Fibroblast of lung (primary cell): ENCODE results near the gene NPFFR1. TPM values are rescaled to one million over a fixed set of nuclear protein-coding genes. Genes with fewer than 3 reads are reported as not detected.

ENCODE experiments used
- DNase-seq, 2 donors: peaks; one replicate each; pipeline versions ENCODE4 v3.0.0 to v3.0.0-alpha.2; 2010; ENCODE audit warnings: low read depth in 2 of 2
- H2AFZ ChIP-seq: 2 replicates; pipeline ENCODE4 v1.5.1; 2012; ENCODE audit warnings: low read length, control low read depth, inconsistent platforms
- H3K27ac ChIP-seq: 2 replicates; pipeline ENCODE4 v1.5.1; 2011; ENCODE audit warnings: low read length, control low read depth; ENCODE audit not compliant: insufficient read depth
- H3K27me3 ChIP-seq: 2 replicates; pipeline ENCODE4 v1.5.1; 2011; ENCODE audit warnings: mild to moderate bottlenecking, low read length; ENCODE audit not compliant: control insufficient read depth, insufficient read depth
- H3K36me3 ChIP-seq: 2 replicates; pipeline ENCODE4 v1.5.1; 2011; ENCODE audit warnings: low read length; ENCODE audit not compliant: control insufficient read depth, insufficient read depth
- H3K4me1 ChIP-seq: 2 replicates; pipeline ENCODE4 v1.5.1; 2011; ENCODE audit warnings: low read length; ENCODE audit not compliant: control insufficient read depth, insufficient read depth; ENCODE audit errors: extremely low read depth
- H3K4me2 ChIP-seq: 2 replicates; pipeline ENCODE4 v1.5.1; 2011; ENCODE audit warnings: low read length, control low read depth; ENCODE audit not compliant: insufficient read depth; ENCODE audit errors: extremely low read depth
- H3K4me3 ChIP-seq, 4 experiments: fragments of 200-600 bp in 1 of 4; sonication (generic) in 1 of 4; replicated peaks in 1 of 4; 2 replicates each; pipeline ENCODE4 v1.5.1; 2011 to 2016; ENCODE audit warnings: low read length in 4 of 4, low read depth in 3 of 4, mild to moderate bottlenecking in 3 of 4, control low read depth in 2 of 4, inconsistent platforms in 1 of 4, mixed read lengths in 1 of 4; ENCODE audit not compliant: insufficient read depth in 1 of 4; ENCODE audit errors: control extremely low read depth in 1 of 4
- H3K79me2 ChIP-seq: 2 replicates; pipeline ENCODE4 v1.5.1; 2012; ENCODE audit warnings: mild to moderate bottlenecking, low read length, inconsistent platforms; ENCODE audit not compliant: control insufficient read depth, insufficient read depth
- H3K9ac ChIP-seq: 2 replicates; pipeline ENCODE4 v1.5.1; 2011; ENCODE audit warnings: mild to moderate bottlenecking, low read length, control low read depth; ENCODE audit not compliant: insufficient read depth
- H3K9me3 ChIP-seq: 2 replicates; pipeline ENCODE4 v1.5.1; 2012; ENCODE audit warnings: low read depth, low read length; ENCODE audit not compliant: control insufficient read depth, insufficient read depth
- H4K20me1 ChIP-seq: 2 replicates; pipeline ENCODE4 v1.5.1; 2011; ENCODE audit warnings: low read length; ENCODE audit not compliant: control insufficient read depth, insufficient read depth; ENCODE audit errors: extremely low read depth
- EZH2 ChIP-seq: IDR thresholded peaks from 2 replicates; pipeline ENCODE4 v1.5.1; 2012; ENCODE audit warnings: low read length, control low read depth, mild to moderate bottlenecking; ENCODE audit errors: missing control alignments
- polyA plus RNA-seq, 2 donors: library from polyadenylated mRNA; depleted of rRNA in 1 of 2; stranded (reverse) in 1 of 2; unstranded in 1 of 2; fragments of >200 nt; gene quantifications; 2 replicates each; pipeline ENCODE4 v1.2.1, GENCODE V29; 2011 to 2012; ENCODE audit warnings: missing spikeins in 1 of 2
- total RNA-seq: library from RNA; depleted of rRNA; stranded (reverse); fragments of >200 nt; gene quantifications from 2 replicates; pipeline ENCODE4 v1.2.1, GENCODE V29; 2014
- TF ChIP-seq, protein P1 (sequence below), 2 donors: IDR thresholded peaks in 1 of 2; conservative IDR thresholded peaks in 1 of 2; 1 replicate in 1 of 2; 2 replicates in 1 of 2; pipeline ENCODE4 v1.5.1; 2011 to 2012; ENCODE audit warnings: low read length in 2 of 2, control low read depth in 1 of 2, inconsistent platforms in 1 of 2, low read depth in 1 of 2, mild to moderate bottlenecking in 1 of 2

NPFFR1 gene
- total and polyA plus RNA-seq, 2 donors (not counting 1 experiment from before 2014, with no cell fraction given): not detected

DNA sequence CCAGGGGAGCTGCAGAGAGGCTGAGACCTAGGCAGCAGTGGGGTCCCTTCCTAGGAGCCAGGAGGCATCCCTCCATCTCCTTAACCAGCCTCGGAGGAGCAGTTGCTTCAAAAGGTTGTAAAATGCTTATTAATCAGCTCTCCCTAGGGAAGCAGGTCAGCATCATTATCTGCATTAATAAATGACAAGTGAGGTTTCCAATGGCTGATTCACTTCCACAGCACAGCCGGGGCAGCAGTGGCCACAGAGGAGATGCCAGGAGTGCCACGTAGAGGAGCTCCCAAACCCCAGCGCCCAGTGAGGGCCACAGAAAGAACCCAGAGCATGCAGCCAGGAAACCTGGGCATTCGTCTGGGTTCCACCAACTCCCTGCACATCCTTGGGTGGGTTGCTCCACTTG, 8.2 kb upstream of the NPFFR1 start:
- no peak overlapping the region for H2AFZ ChIP-seq
- H3K4me2 ChIP-seq: no peak overlapping the region
- H3K27ac ChIP-seq: no peak overlapping the region
- H3K4me1 ChIP-seq: peaks cover 3% of the 10 kb centered on the region
- H3K79me2 ChIP-seq: no peaks in the 10 kb centered on the region
- H3K27me3 ChIP-seq: no peaks in the 10 kb centered on the region
- H3K36me3 ChIP-seq: no peaks in the 10 kb centered on the region
- TF ChIP-seq, protein P1, sequence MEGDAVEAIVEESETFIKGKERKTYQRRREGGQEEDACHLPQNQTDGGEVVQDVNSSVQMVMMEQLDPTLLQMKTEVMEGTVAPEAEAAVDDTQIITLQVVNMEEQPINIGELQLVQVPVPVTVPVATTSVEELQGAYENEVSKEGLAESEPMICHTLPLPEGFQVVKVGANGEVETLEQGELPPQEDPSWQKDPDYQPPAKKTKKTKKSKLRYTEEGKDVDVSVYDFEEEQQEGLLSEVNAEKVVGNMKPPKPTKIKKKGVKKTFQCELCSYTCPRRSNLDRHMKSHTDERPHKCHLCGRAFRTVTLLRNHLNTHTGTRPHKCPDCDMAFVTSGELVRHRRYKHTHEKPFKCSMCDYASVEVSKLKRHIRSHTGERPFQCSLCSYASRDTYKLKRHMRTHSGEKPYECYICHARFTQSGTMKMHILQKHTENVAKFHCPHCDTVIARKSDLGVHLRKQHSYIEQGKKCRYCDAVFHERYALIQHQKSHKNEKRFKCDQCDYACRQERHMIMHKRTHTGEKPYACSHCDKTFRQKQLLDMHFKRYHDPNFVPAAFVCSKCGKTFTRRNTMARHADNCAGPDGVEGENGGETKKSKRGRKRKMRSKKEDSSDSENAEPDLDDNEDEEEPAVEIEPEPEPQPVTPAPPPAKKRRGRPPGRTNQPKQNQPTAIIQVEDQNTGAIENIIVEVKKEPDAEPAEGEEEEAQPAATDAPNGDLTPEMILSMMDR (conservative IDR thresholded peaks at IDR 0.05 in 1 of 2, IDR thresholded peaks at IDR 0.05 in 1 of 2; ENCODE audit: low read depth in 1 of 2, low read length in 2 of 2): no peak
- TF ChIP-seq EZH2: no peak
- no peak overlapping the region for H3K9ac ChIP-seq
- H3K4me3 ChIP-seq: no peak overlapping the region
- peak in 1 of 2 donors; percentile 52 for DNase-seq
- H3K9me3 ChIP-seq: no peaks in the 10 kb centered on the region
- no peaks in the 10 kb centered on the region for H4K20me1 ChIP-seq

DNA sequence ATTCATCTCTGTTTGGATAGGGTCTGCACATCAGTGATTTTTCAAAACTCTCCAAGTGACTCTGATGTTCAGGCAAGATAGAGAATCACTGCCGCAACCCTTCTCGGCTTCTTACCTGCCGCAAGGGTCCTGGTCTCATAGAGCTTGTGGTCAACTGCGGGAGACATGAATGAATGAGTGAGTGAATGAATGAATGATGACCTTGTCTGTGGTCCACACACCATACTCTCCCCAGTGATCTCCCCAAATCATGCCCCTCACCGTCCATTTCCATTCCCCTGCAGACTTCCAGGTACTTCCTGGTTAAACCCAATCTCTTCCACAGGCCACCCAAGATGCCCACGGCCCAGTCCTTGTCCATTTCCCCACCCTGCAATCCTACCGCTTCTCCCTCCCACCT, 5.9 kb upstream of the NPFFR1 start:
- Histone ChIP-seq H3K9ac (no peak overlapping the region), H4K20me1 (no peaks in the 10 kb centered on the region), H2AFZ (no peak overlapping the region), H3K79me2 (no peaks in the 10 kb centered on the region), H3K4me2 (no peak overlapping the region), H3K27me3 (peaks cover 6% of the 10 kb centered on the region), H3K36me3 (no peaks in the 10 kb centered on the region), H3K27ac (no peak overlapping the region), H3K4me1 (no peaks in the 10 kb centered on the region), H3K9me3 (no peaks in the 10 kb centered on the region), H3K4me3 (no peak overlapping the region)
- TF ChIP-seq EZH2: no peak
- TF ChIP-seq, protein P1 (conservative IDR thresholded peaks at IDR 0.05 in 1 of 2, IDR thresholded peaks at IDR 0.05 in 1 of 2; ENCODE audit: low read depth in 1 of 2, low read length in 2 of 2): no peak
- no peak for DNase-seq

DNA sequence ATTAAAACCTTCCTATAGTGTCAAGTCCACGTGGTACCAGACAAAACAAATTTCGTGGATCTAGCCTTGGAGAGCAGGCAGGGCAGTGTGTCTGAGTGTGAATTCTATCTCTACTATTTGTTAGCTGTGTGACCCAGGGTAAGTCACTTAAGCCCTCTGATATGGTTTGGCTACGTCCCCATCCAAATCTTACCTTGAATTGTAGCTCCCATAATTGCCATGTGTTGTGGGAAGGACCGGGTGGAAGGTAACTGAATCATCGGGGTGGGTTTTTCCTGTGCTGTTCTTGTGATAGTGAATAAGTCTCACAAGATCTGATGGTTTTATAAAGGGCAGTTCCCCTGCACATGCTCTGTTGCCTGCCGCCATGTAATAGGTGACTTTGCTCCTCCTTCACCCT, 2.8 kb upstream of the NPFFR1 start:
- Histone ChIP-seq H3K9ac (no peak overlapping the region), H3K4me1 (no peaks in the 10 kb centered on the region), H3K79me2 (no peaks in the 10 kb centered on the region), H2AFZ (no peak overlapping the region), H3K27me3 (peaks cover 37% of the 10 kb centered on the region), H3K4me3 (no peak overlapping the region), H4K20me1 (no peaks in the 10 kb centered on the region), H3K4me2 (no peak overlapping the region), H3K27ac (no peak overlapping the region), H3K9me3 (no peaks in the 10 kb centered on the region), H3K36me3 (no peaks in the 10 kb centered on the region)
- peak in 1 of 2 donors; percentile 60 for DNase-seq
- TF ChIP-seq, protein P1 (conservative IDR thresholded peaks at IDR 0.05 in 1 of 2, IDR thresholded peaks at IDR 0.05 in 1 of 2; ENCODE audit: low read depth in 1 of 2, low read length in 2 of 2): no peak
- TF ChIP-seq EZH2: no peak
